CD4-positive, alpha-beta T cell treated with Interleukin-6 at 100 ng/mL for 8 hours (primary cell): ENCODE measurements around the gene DPH6.

Experiments used
- DNase-seq: peaks from one replicate; pipeline ENCODE4 v3.0.0-alpha.2; 2020; ENCODE audit warnings: mixed read lengths, low spot score

Gene DPH6

GRCh38 chr15:35540885-35541284, 5.1 kb downstream of the DPH6 start:
- no peak for DNase-seq

DNA sequence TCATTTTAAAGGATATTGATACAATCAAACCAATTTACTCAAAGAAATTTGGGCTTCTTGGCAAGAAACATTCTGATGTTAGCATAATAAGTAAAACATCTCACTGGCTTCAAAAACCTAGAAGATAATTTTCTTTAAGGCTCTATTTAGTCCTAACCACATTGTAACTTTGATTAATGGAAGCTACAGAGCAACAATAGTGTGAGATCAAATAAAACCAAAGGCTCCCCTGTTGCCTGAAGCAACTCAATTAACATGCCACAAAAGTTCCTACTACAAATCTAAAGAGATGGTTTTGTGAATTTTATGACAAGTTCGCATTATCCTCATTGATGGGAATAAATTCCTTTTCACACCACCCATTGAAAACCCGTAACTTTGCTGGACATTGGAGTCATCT, 5.9 kb downstream of the DPH6 start:
- no peak for DNase-seq

DNA sequence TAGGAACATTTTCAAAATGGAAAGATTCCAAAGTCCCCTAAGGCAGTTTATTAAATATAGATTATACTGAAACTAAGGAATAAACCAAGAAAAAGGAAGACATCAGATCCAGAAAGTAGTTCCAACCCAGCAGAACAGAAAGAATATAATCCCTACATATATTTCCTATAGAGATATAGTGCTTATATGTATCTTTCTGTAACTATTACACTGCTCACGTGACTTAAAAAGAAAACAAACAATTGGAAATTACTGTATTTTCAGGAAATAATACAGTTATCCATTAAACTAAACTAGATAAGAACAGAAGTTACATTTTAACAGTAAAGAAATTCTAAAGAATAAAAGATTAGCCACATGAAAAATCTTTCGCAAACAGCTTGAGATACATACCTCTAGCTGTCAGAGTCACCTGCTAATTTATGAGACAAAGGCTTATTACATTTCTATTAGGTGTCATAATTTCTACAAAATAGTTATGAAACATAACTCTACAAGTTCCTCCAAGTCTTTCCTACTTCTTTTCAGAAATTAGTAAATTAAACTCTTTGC, 10.5 kb downstream of the DPH6 start:
- no peak for DNase-seq

DNA sequence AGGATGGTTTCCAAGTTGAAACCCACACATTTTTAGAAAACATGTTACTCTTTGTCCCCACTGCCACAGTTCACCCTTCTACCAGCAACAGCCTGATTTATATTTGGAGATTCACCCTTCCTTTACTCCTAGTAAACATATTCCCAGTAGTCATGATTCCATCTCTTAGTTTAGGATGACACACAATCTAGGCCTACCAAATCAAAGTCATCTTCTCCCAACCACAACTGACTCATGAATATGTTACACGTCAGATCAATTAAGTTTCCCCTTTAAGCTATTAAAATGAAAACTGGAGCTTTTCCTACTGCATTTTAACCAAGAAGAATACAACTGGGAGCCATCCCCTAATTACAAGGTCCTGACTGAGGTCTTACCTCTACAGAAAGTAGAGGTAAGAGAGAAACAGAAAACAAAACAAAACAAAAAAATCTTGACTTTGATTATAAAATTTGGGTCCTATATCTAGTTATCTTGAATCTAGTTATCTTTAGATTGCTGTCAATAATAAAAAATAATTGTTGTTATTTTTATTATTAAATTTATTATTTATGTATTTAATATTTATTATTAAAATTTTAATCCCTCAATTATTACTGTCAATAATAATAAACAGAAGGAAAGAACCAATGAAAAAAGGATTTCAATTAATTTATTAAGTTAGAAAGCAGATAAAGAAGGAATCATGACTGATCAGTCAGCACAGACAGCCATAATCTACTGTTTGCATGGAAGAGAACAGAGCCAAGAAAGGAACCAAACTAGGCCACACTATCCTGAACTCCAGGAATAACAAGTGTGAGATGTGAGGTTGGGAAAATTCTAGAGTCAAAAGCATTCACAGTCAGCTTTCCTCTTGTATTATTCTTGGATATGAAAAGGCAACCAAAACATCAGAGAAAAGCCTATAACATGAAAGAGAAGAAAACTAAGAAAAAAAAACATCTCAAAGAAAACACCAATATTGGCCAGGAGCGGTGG, 12.5 kb downstream of the DPH6 start:
- no peak for DNase-seq

DNA sequence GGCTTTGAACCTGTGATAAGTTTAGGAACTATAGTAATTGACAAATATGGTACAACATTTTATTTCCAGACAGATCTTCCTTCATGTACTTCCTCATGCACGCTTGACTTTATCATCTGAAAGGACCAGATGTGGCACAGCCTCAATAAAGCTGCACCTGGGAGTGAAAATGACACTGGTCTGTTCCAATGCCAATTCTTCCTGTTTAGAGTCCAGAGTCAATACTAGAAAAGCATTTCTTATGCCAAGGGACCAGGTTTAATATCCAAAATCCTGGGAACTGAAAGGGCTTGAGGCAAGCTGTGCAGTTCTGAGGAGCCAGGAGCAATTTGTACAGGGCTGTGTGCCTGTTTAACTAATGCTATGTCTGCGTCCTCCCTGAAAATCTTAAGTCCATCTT, 15.3 kb downstream of the DPH6 start:
- no peak for DNase-seq

GRCh38 chr15:35529784-35530183, 16.2 kb downstream of the DPH6 start:
- no peak for DNase-seq

- no peak for DNase-seq
Measured at GRCh38 chr15:35522061-35522460, 23.9 kb downstream of the DPH6 start.

DNA sequence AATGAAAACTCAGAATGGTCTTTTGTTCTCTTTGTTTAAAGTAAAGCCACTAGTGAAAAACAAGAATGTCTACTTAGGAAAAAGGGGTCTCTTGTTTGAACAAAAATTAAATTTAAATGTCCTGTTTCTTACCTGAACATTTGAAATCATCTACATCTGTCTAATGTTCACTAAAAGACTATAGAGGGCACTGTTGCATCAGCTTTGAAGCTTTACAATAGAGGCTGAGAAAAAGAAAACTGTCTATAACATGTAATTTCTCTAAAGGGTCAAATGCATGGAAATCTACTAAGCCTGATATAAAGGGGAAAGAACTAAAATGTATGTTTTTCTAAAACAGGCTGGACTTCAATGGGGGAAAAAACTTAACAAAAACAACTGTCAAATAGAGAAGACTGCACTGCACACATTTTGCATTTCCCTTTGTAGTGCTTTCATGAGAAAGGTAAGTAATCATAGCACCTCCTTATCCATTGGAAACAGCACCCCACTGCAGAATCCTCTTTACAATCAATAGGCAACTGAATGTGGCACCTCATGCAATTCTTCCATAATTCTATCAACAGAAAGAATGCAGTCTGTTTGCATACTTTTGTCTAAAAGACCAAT, 26.3 kb downstream of the DPH6 start:
- peak; percentile 21 for DNase-seq

DNA sequence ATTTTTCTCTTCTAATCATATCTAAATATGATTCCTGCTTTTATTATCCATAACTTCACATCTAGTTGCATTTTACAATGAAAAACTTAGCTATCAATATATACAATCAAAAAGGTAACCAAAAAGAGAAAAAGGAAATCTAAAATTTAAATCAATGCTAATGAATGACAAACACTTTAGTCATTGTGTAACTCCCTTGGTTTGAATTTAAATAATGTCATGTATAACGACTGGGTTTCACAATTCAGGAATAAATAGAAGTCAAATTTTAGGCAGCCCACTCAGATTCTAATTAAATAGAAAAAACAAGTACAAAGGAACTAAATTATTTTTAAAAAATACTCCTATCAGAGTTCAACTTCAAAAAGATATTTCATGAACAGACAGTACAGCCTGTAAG, 26.9 kb downstream of the DPH6 start:
- no peak for DNase-seq

DNA sequence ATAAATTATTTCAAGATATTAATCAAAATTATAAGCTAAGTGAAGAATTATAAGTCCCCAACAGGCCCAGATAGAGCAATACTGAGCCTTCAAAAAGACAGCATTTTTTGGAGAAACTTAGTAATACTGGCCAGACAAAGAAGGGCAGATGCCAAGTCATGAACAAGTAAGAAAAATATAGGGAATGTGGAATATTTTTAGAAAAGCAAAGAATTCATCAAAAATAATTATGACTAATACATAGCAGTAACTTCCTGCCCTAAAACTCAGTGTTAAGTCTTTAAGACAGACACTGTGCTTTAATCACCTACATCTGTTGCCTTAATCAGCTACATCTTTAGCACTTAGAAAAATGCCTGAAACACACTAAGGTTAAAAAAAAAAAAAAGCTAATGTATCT, 31.2 kb downstream of the DPH6 start:
- DNase-seq: no peak

GRCh38 chr15:35507932-35508638, 37.9 kb downstream of the DPH6 start:
- no peak for DNase-seq

DNA sequence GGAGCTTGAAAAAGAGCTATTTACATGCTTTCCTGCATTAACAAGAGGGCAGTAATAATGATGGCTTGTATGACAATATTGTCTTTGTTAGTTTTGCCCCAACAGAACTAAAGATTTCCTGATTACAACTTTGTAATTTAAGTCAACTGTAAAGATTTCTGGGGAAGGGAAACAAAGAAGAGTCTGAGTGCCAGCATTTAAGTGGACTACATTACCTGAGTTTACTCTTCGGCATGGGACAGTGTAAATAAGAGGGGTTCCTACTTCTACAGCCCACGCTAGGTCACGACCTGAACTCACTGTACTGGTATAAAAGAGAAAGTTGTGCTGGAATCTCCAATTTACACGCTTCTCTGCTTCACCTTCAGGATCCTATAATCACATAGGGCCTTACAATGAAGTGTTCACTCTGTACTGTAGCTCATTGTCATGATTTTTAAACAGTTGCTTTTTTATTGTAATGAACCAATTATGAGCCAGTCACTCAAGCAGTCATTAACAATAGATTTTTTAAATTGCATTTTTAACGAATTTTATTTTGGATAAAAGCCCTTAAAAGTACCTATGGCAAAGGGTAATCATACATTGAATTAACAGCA, 39.6 kb downstream of the DPH6 start:
- no peak for DNase-seq

- DNase-seq: no peak
Measured at GRCh38 chr15:35505809-35506208, 40.2 kb downstream of the DPH6 start.

DNA sequence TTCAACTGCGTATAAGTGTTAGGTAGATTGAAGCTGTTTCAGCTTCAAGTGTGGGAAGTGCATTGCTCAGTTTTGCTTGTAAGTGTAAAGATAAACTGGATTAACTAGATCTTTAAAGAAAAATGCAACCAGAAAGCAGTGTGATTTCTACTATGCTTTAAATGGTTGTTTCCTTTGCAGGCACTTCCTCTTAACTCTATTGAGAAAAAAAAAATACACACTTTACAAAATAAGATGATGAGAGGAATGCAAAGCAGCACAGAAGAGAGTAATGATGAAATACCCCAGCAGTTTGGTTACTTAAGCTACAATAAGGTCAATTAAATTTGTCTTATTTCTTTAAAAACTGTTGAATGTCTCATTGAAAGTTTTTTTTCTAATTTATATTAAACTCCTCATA, 40.8 kb downstream of the DPH6 start:
- DNase-seq: no peak

- no peak for DNase-seq
Measured at GRCh38 chr15:35499723-35500122, 46.2 kb downstream of the DPH6 start.

DNA sequence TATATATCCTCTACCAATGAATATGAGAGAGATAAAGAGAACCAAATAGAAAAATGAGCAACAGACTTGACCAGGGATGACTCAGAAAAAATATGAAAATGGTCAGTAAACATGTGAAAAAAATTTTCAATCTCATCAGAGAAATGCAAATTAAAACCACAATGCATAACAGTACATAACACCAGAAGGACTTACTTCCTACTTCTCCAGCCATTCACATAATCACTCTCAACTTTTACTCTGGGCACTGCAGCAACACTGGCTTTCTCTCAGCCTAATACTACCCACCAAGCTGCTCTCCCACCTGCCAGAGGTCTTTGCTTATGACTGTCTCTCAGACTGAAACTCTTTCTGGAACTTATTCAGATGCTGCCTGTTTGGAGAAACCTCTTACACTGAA, 49.4 kb downstream of the DPH6 start:
- no peak for DNase-seq

DNA sequence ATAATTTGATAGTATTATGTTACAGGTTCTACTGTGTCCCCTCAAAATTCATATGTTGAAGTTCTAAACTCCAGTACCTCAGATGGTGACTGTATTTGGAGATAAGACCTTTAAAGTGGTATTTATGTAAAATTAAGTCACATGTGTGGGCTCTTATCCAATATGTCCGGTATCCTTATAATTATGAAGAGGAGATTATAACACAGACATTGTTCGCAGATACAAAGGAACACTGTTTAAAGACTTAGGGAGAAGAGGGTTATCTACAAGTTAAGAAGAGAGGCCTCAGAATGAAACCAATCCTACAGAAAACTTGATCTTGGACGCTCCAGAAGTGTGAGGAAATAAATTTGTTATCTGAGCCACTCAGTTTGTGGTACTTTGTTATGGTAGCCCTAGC, 50.9 kb downstream of the DPH6 start:
- DNase-seq: no peak

- DNase-seq: no peak
Measured at GRCh38 chr15:35491999-35492398, 54.0 kb downstream of the DPH6 start.

DNA sequence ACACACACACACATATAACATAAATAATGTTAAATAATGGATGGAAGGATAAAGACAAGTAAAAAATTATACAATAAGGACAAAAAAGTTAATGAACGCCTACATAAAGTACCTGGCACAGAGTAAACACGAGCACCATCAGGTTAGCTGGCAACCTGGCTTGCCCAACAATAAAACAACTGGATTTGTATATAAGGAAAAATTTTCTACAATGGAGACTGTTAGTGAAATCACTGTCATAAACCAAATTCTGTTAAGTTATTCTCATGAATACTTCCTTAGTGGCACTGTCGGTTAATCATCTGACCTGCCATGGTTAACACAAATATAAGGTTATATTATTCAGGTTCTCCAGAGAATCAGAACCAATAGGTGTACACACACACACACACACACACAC, 54.8 kb downstream of the DPH6 start:
- DNase-seq: no peak

- DNase-seq: no peak
Measured at GRCh38 chr15:35490511-35490910, 55.5 kb downstream of the DPH6 start.

DNA sequence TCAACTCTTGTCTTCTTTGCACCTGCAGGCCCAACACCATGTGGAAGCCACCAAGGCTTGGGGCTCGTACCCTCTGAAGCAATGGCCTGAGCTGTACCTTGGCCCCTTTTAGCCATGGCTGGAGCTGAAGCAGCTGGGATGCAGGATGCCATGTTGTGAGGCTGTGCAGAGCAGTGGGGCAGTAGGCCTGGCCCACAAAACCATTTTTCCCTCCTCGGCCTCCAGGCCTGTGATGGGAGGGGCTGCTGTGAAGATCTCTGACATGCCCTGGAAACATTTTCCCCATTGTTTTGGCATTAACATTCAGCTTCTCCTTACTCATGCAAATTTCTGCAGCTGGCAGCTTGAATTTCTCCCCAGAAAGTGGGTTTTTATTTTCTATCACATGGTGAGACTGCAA, 58.5 kb downstream of the DPH6 start:
- no peak for DNase-seq

DNA sequence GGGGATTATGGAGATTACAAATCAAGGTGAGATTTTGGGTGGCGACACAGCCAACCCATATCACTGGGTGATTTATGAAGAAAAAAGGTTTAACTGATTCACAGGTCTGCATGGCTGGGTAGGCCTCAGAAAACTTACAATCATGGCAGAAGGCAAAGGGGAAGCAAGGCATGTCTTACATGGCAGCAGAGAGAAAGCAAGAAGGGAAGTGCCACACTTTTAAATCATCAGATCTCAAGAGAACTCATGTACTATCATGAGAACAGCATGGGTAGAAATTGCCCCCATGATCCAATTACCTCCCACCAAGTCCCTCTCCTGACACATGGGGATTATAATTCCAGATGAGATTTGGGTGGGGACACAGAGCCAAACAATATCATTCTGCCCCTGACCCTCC, 59.7 kb downstream of the DPH6 start:
- DNase-seq: no peak
